SHP77 treated with DMSO at 0.1 percent for 48 hours (cell line): ENCODE results near the gene GABRR1.
A peak's percentile ranks its signal among the peaks of the same experiment; 100 is the strongest.
"Not testable (repeated sequence)": the region's sequence is repeated elsewhere in the genome, so short reads cannot be mapped to it uniquely, and the experiment has no call there.

Experiments used
- DNase-seq: peaks from one replicate; lab custom pipeline; 2025; lab: John Stamatoyannopoulos, UW

GABRR1 gene

GRCh38 chr6:89154131-89154530 is 63.0 kb downstream of the GABRR1 start:
- DNase-seq: no peak

DNA sequence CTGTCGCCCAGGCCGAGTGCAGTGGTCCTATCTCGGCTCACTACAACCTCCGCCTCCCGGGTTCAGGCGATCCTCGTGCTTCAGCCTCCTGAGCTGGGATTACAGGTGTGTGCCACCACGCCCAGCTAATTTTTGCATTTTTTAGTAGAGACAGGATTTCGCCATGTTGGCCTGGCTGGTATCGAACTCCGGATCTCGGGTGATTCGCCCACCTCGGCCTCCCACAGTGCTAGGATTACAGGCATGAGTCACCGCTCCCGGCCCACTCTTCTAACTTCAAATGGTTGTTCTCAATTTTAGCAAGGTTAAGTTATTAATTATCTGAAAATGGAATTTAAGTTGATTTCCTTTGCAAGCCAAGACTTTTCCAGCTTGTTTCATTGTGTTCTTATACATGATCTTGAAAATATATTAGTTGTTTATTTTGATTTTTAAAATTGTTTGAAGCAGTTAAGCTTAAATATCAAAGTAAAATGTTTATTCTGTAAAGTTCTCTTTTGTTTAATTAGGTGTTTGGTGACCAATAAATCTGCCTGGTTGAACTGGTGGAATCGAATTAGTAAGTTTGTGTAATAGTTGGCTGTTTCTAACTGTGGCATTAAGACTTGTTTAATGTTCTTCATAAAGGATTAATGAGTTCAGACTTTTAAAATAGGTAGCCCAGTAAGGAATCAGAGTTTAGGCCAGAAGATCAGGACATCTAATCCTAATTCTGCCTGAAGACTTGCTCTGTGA is 69.0 kb downstream of the GABRR1 start:
- no peak for DNase-seq

DNA sequence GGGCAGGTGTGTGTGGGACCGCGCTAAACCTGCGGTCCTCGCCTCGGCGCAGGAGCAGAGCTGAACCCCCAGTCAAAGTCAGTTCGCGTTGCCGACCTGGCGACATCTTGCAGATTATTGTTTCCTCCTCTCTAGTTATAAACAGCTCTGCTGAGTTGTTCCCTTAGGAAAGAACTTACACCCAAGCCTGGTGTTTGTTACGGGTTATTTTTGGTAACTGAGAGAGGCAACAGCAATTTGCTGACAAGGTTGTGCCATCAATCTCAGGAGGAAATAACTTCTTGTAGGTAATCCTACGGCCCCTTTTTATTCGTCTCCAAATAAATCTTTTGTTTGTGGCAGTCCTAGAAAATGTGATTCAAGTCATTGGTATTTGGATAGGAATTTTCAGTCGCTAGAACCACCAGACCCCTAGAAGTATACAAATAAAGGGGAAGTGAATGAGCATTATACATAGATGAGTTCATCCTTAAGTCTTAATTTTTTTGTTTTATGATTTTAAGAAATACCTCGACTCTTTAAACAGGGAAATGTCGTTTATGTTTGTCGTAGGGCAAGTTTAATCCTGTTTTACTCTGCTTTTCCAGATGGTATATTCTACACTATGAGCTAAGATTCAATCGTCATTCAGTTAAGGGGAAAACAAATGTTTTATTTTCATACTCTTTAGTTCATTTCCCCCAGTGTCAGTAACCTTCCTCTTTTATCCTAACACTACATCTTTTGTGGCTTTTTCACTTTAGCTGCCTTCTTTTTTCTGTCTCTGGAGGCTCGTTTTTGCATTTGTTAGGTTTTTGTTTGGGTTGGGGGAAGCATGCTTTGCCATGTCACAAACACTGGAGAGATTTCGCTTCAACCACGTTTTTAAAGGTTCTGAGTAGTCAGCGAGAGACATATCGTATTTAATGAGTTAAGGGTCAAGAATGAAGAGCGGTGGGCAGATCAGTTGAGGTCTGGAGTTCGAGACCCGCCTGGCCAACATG is 70.1 kb downstream of the GABRR1 start:
- no peak for DNase-seq

DNA sequence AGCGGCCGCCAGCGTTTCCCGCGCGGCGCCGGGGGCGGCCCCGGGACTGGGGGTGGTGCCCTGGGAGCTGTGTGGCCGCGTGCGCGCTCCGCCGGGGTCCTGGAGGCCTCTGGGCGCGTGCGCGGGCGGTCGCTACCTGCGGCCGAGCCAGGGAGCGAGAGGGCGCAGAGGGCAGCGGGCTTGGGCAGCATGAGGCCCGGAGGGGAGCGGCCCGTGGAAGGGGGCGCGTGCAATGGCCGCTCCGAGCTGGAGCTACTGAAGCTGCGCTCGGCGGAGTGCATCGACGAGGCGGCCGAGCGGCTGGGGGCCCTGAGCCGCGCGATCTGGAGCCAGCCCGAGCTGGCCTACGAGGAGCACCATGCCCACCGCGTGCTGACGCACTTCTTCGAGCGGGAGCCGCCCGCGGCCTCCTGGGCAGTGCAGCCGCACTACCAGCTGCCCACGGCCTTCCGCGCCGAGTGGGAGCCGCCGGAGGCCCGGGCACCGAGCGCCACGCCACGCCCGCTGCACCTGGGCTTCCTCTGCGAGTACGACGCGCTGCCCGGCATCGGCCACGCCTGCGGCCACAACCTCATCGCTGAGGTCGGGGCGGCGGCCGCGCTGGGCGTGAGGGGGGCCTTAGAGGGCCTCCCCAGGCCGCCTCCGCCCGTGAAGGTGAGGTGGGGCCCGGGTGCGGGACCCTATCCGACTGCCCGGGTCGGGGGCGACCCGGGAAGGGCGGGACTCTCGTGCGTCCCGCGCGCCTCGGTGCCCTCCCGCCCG is 71.0 kb downstream of the GABRR1 start, which contains the start of gene PM20D2:
TSS of gene PM20D2 (plus strand) at position 100 of the 762 bp plus-strand sequence. CDS start at position 190, 90 bp downstream.
- DNase-seq: peak; percentile 51

DNA sequence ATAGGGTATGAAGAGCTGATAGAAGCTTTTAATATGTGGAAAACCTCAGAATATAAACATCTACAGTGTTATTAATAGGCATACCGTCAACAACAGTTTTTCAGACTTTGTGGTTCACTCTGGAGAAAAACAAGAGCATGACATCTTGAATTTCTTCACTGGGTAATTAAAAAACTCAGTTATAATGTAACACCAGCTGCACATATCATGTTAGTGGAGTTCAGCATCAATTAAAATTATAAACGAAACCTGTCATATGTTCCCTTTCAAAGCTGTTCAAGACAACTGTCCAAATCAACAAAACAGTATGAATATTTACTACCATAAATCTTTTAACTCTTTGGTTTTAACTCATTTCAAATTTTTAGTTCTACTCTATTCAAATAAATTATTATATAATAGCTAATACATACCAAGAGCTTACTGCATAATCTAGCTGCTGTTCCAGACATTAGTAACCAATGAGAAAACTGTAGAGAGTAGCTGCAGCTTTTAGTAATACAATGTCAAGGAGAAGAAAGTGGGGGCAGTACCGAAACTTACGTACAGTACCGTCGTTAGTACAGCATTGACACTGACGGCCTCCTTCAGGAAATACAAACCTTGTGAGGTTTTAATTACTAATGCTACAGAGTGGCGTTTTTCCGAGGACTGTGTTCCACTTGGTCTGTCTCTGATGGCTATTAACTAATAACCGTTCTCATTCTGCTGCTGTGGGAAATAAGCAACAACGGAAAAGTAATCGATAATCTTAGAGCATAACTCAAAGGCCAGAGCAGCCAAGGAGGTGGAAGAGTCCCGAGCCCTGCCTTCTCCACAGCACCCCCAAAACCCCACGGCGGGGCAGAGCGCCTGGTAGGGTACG is 71.8 kb downstream of the GABRR1 start:
- DNase-seq: no peak

GRCh38 chr6:89144354-89144906 is 72.7 kb downstream of the GABRR1 start:
- DNase-seq: no peak

DNA sequence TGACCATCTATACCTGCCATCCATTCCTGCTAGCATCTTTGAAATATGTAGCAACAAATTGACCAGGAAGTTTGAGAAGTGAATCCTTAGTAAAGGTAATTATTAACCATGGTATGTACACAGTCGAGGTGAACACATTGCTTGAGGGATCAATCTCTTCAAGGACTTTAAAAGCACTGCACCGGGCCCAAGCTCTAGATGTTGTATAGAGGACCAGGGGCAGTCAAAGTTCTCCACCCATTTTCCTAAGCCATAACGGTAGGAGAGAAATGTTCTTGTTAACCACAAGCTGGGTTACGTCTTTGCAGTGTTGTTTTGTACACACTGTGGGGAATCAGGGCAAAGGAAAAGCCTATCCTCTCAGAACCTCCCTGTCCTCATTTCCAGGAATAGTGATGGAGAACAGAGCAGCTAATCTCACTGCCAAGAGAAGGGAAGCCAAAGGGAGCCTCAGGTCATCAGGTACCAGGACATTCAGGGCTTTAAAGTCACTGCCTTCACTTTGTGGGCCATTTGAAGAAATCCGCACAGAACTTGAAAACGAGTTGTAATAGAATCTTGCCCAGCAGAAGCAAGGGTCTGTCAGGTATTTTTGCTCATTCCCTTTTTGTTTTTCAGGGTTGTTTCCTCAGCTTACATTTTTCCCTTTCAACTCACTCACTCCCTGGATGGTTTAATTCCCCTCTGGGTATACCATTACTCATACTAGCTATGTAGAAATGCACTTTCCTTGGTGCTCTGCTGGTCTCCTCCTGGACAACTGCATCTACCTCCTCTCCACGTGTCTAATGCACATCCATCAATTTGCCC is 76.6 kb downstream of the GABRR1 start:
- DNase-seq: no peak

DNA sequence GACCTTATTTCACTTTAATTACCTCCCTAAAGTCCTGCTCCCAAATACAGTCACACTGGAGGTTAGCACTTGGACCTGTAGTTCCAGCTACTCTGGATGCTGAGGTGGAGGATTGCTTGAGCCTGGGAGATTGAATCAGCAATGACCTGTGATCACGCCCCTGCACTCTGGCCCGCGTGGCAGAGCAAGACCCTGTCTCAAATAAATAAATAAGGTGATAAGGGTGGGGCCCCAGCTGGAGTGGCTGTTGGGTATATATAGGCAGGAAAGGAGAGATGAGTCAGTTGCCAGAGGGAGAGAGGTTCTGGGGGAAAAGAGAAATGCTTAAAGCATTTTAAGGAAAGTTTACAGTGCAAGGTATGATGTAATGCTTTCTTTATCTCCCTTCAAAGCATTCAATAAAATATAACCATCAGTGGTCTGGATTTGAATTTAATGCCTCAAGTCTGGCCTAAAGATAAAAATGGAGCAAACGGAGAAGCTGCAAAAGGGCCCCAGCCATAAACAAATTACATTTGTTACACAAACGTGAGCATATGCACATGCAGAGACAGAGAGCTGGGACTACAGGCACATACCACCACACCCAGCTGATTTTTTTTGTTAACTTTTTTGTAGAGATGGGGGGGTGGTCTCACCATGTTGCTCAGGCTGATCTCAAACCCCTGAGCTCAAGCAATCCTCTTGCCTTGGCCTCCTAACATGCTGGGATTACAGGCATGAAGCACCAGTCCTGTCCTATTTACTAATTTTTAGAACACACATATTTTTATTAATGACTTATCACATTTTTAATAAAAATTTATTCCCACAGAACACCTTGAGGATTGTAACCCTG is 77.4 kb downstream of the GABRR1 start:
- no peak for DNase-seq

GRCh38 chr6:89138173-89138572 is 79.0 kb downstream of the GABRR1 start:
- no peak for DNase-seq

GRCh38 chr6:89134723-89135122 is 82.4 kb downstream of the GABRR1 start:
- DNase-seq: no peak

DNA sequence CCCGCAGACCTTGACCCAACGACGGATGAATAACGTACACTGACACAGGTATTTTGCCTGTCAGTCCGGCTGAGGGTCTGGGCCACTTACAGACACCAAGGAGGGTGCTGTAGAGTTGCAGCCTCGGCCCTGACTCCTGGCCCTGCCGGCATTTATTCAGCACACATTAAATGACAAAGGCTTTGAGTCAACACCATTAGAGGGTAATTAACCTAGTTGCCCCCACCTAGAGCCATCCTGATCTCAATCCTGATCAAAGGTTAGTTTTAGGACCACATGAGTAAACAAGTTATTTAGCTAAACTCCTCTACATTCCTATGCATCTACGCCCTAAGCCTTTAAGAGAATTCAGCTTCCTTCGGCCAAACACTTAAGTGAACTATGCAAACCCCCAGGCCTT is 83.2 kb downstream of the GABRR1 start:
- no peak for DNase-seq

GRCh38 chr6:89132057-89132456 is 85.1 kb downstream of the GABRR1 start:
- DNase-seq: no peak

- no peak for DNase-seq
Observed at GRCh38 chr6:89131599-89131998, 85.6 kb downstream of the GABRR1 start.

DNA sequence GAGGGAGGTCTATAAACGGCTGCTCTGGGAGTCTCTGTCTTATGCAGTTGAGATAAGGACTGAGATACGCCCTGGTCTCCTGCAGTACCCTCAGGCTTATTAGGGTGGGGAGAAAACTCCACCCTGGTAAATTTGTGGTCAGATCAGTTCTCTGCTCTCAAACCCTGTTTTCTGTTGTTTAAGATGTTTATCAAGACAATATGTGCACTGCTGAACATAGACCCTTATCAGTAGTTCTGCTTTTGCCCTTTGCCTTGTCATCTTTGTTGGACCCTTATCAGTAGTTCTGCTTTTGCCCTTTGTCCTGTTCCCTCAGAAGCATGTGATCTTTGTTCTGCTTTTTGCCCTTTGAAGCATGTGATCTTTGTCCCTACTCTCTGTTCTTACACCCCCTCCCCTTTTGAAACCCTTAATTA is 88.9 kb downstream of the GABRR1 start:
- not testable (repeated sequence) for DNase-seq
